Measurements from ENCODE around the gene ANKS6.

Gene ANKS6

DNA sequence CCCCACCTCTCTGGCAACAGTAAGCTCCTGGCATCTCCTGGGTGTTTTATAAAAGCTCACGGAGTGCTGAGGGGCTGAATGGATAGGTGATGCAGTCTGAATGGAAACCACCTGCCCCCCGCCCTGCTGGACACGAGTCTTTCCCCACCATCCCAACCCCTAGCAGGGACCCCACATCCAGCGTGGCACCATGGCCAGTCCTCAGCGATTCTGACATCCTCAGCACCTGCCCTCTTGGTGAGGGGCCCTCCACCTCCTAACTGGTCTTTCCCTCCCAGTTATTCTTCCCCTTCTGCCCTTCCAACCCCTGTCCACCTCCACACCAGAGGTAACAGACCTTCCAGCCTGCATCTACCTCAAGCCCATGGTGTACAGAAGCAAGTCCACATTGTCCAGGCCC lies 48.9 kb downstream of the ANKS6 start:
- H3K36me3 ChIP-seq (ENCODE audit: control insufficient read depth, insufficient read depth, low read length): peaks cover 3% of the 10 kb centered on the region
- no peak overlapping the region for H3K4me3 ChIP-seq (ENCODE audit: low read length)
- WGBS (ENCODE audit: extremely low coverage, insufficient coverage, low lambda C conversion rate): no CpG with 5 or more reads among the region's 5 CpGs
- H2BK15ac ChIP-seq (replicated peaks; ENCODE audit: low read depth): no peak overlapping the region
- no peaks in the 10 kb centered on the region for H3K79me1 ChIP-seq (ENCODE audit: low read length)
- no peak overlapping the region for H3K9ac ChIP-seq (ENCODE audit: low read length)
- no peak overlapping the region for H2AK5ac ChIP-seq (ENCODE audit: low read length)
- H3K4ac ChIP-seq (ENCODE audit: low read depth, low read length): no peak overlapping the region
- H3K27me3 ChIP-seq (ENCODE audit: insufficient read depth, low read length, poor library complexity): no peaks in the 10 kb centered on the region
- H4K8ac ChIP-seq (ENCODE audit: low read depth, low read length): no peak overlapping the region
- H2BK120ac ChIP-seq (ENCODE audit: low read depth, low read length): no peak overlapping the region
- DNase-seq: no peak
- H2BK5ac ChIP-seq (ENCODE audit: low read length): no peak overlapping the region
- no peaks in the 10 kb centered on the region for H3K79me2 ChIP-seq (ENCODE audit: control insufficient read depth, insufficient read depth, low read length)
- H3K23ac ChIP-seq (ENCODE audit: low read length): no peak overlapping the region
- H4K5ac ChIP-seq (ENCODE audit: low read length): no peak overlapping the region
- no peak overlapping the region for H3K27ac ChIP-seq (ENCODE audit: low read depth, low read length)
- H3K4me2 ChIP-seq (ENCODE audit: low read length): no peak overlapping the region
- H3K56ac ChIP-seq (ENCODE audit: low read length): no peak overlapping the region
- H3K18ac ChIP-seq (ENCODE audit: low read length): no peak overlapping the region
- H3K4me1 ChIP-seq (ENCODE audit: control insufficient read depth, low read depth, low read length): no peaks in the 10 kb centered on the region

DNA sequence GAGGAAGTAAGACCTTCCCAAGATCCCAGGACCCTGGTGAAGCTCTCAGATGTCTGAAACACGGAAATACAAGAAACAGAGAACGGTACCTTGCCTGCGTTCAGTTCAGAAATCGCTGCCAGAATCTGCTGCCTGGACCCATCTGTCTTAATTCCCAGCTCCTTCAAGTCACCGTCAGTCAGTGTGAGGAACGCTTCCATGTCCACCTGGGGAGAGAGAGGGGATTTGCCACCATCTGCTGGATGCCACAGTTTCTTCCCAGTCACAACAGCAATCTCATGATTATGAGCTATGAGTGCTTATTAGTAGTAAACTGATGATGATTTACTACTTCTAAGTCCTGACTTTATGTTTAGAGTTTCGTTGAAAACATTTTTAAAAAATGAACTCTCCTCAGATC lies 50.9 kb downstream of the ANKS6 start:
- no peak overlapping the region for H2AK5ac ChIP-seq (ENCODE audit: low read length)
- no peak overlapping the region for H3K4me2 ChIP-seq (ENCODE audit: low read length)
- WGBS (ENCODE audit: extremely low coverage, insufficient coverage, low lambda C conversion rate): no CpG with 5 or more reads among the region's 7 CpGs
- H3K79me1 ChIP-seq (ENCODE audit: low read length): no peaks in the 10 kb centered on the region
- no peak for DNase-seq
- no peaks in the 10 kb centered on the region for H3K27me3 ChIP-seq (ENCODE audit: insufficient read depth, low read length, poor library complexity)
- H3K79me2 ChIP-seq (ENCODE audit: control insufficient read depth, insufficient read depth, low read length): no peaks in the 10 kb centered on the region
- no peak overlapping the region for H4K5ac ChIP-seq (ENCODE audit: low read length)
- H3K4ac ChIP-seq (ENCODE audit: low read depth, low read length): no peak overlapping the region
- no peak overlapping the region for H3K23ac ChIP-seq (ENCODE audit: low read length)
- H4K8ac ChIP-seq (ENCODE audit: low read depth, low read length): no peak overlapping the region
- no peak overlapping the region for H3K56ac ChIP-seq (ENCODE audit: low read length)
- H3K4me3 ChIP-seq (ENCODE audit: low read length): no peak overlapping the region
- no peak overlapping the region for H3K18ac ChIP-seq (ENCODE audit: low read length)
- H2BK15ac ChIP-seq (replicated peaks; ENCODE audit: low read depth): no peak overlapping the region
- H3K9ac ChIP-seq (ENCODE audit: low read length): no peak overlapping the region
- H3K4me1 ChIP-seq (ENCODE audit: control insufficient read depth, low read depth, low read length): no peaks in the 10 kb centered on the region
- no peak overlapping the region for H2BK5ac ChIP-seq (ENCODE audit: low read length)
- no peak overlapping the region for H3K27ac ChIP-seq (ENCODE audit: low read depth, low read length)
- H2BK120ac ChIP-seq (ENCODE audit: low read depth, low read length): no peak overlapping the region
- H3K36me3 ChIP-seq (ENCODE audit: control insufficient read depth, insufficient read depth, low read length): peaks cover 4% of the 10 kb centered on the region

DNA sequence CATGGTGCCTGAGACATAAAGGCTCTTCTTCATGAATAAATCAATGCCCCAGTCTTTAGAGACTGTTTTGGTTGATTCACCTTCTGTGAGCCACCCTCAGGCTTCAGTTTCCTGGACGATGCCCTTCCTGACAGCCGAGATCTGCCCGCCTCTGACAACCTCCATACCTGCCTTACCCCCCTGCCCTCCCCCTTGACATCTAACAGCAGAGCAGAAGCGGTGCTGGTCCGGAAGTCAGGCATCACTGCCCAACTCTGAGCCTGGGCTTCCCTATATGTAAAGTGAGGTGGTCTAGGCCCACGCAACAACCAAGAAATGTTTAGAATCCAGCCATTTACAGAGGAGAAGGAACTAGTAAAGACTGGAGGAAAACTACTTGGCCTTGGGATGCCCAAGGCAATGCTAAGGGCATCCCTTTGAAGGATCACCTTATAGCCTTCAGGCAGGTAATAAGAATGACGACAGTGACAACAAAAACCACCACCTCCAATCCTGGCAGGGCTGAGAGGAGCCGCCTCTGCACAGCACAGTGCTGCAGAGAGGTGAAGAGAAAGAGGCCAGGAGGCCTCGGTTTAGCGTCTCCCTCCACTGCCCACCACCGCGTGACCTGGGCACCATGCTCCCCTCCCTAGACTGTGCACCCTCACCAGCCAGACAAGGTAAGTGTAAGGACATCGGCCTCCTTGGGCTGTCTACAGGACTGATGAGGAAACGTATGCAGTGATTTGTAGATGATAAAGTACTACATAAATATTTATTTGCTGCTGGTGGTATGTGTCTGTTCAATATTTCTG lies 52.3 kb downstream of the ANKS6 start:
- no CpG with 5 or more reads among the region's 14 CpGs for WGBS (ENCODE audit: extremely low coverage, insufficient coverage, low lambda C conversion rate)

DNA sequence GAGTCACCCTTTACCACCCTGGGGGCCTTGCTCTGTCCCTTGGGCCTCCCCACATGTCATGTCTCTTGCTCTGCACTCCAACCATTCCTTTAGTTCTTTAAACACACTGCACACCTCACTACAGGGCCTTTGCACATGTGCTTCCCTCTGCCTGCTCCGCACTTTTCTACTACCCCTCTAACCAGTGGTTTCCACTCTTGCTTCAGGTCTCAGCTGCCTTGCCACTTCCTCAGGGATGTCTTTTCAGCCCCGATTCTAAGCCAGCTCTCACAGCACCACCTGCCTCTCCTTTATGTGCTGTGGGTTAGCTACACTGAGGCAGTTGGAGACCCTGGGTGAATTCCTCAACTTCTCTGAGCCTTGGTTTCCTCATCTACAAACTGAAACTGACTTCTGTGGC lies 53.0 kb downstream of the ANKS6 start:
- Histone ChIP-seq H2BK15ac (replicated peaks; ENCODE audit: low read depth) (no peak overlapping the region), H3K9ac (ENCODE audit: low read length) (no peak overlapping the region), H3K4me2 (ENCODE audit: low read length) (no peak overlapping the region), H3K4me3 (ENCODE audit: low read length) (no peak overlapping the region), H3K79me2 (ENCODE audit: control insufficient read depth, insufficient read depth, low read length) (no peaks in the 10 kb centered on the region), H3K4me1 (ENCODE audit: control insufficient read depth, low read depth, low read length) (no peaks in the 10 kb centered on the region), H3K56ac (ENCODE audit: low read length) (no peak overlapping the region), H2BK120ac (ENCODE audit: low read depth, low read length) (no peak overlapping the region), H3K23ac (ENCODE audit: low read length) (no peak overlapping the region), H3K4ac (ENCODE audit: low read depth, low read length) (no peak overlapping the region), H4K5ac (ENCODE audit: low read length) (no peak overlapping the region), H3K79me1 (ENCODE audit: low read length) (no peaks in the 10 kb centered on the region), H3K27ac (ENCODE audit: low read depth, low read length) (no peak overlapping the region), H2AK5ac (ENCODE audit: low read length) (no peak overlapping the region), H3K36me3 (ENCODE audit: control insufficient read depth, insufficient read depth, low read length) (peaks cover 4% of the 10 kb centered on the region), H2BK5ac (ENCODE audit: low read length) (no peak overlapping the region), H4K8ac (ENCODE audit: low read depth, low read length) (no peak overlapping the region), H3K18ac (ENCODE audit: low read length) (no peak overlapping the region), H3K27me3 (ENCODE audit: insufficient read depth, low read length, poor library complexity) (no peaks in the 10 kb centered on the region)
- WGBS (ENCODE audit: extremely low coverage, insufficient coverage, low lambda C conversion rate): no CpG with 5 or more reads among the region's 2 CpGs
- no peak for DNase-seq

More for the DNA sequence above, 52.3 kb downstream of the ANKS6 start:
- Histone ChIP-seq H2BK15ac (replicated peaks; ENCODE audit: low read depth) (no peak overlapping the region), H3K27me3 (ENCODE audit: insufficient read depth, low read length, poor library complexity) (no peaks in the 10 kb centered on the region), H3K23ac (ENCODE audit: low read length) (no peak overlapping the region), H2AK5ac (ENCODE audit: low read length) (no peak overlapping the region), H3K79me1 (ENCODE audit: low read length) (no peaks in the 10 kb centered on the region), H3K4ac (ENCODE audit: low read depth, low read length) (no peak overlapping the region), H4K5ac (ENCODE audit: low read length) (no peak overlapping the region), H3K79me2 (ENCODE audit: control insufficient read depth, insufficient read depth, low read length) (no peaks in the 10 kb centered on the region), H3K4me1 (ENCODE audit: control insufficient read depth, low read depth, low read length) (no peaks in the 10 kb centered on the region), H3K56ac (ENCODE audit: low read length) (no peak overlapping the region), H4K8ac (ENCODE audit: low read depth, low read length) (no peak overlapping the region), H2BK5ac (ENCODE audit: low read length) (no peak overlapping the region), H3K18ac (ENCODE audit: low read length) (no peak overlapping the region), H2BK120ac (ENCODE audit: low read depth, low read length) (no peak overlapping the region), H3K9ac (ENCODE audit: low read length) (no peak overlapping the region), H3K4me2 (ENCODE audit: low read length) (no peak overlapping the region), H3K4me3 (ENCODE audit: low read length) (no peak overlapping the region), H3K27ac (ENCODE audit: low read depth, low read length) (no peak overlapping the region), H3K36me3 (ENCODE audit: control insufficient read depth, insufficient read depth, low read length) (peaks cover 4% of the 10 kb centered on the region)
- DNase-seq: no peak

DNA sequence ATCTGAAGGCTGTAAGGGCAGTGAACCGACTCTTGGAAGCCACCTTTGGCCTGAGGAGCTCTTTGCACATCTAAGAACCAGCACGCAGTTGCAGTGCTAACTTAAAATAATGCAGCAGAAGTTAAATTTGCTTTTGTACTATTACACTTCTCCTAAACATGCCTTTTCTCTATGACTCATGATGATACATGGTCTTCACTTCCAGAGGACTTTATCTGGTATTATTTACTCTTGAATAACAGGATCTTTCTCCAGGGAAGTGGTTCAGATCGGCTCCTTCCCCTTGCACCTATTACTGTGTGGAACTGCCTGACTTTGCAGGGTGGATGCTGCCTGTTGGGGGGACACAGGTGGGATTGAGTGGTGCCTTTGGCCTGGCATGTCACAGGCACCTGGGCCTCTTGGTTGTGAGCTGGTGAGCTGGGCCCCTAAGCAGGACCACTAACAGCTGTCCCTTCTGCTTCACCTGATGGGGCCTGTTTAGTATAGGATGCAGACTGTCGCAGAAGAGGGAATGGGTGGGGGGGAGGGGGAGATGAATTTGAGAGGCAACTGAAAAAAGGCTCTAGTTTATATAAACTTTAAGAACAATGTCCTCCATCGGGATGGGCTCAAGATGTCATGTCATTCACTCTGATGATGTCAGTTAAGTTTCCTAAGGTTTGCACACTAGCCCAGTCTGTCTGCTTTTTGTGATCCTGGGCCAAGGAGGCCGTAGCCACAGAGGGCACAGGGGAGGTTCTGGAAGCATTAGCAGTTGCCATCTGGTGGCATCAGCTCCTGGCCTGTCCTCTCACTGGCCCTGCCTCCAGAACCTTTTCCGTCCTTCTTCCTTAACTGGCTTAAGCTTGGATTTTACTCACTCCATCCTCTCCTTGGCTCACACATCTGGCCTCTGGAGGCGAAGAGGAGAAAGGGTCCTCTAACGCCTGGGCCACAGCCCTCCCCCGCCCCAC lies 53.8 kb downstream of the ANKS6 start:
- Histone ChIP-seq H2BK15ac (replicated peaks; ENCODE audit: low read depth) (no peak overlapping the region), H3K79me1 (ENCODE audit: low read length) (no peaks in the 10 kb centered on the region), H3K27me3 (ENCODE audit: insufficient read depth, low read length, poor library complexity) (no peaks in the 10 kb centered on the region), H2BK120ac (ENCODE audit: low read depth, low read length) (no peak overlapping the region), H4K8ac (ENCODE audit: low read depth, low read length) (no peak overlapping the region), H3K4ac (ENCODE audit: low read depth, low read length) (no peak overlapping the region), H2AK5ac (ENCODE audit: low read length) (no peak overlapping the region), H3K23ac (ENCODE audit: low read length) (no peak overlapping the region), H3K56ac (ENCODE audit: low read length) (no peak overlapping the region), H3K4me2 (ENCODE audit: low read length) (no peak overlapping the region), H2BK5ac (ENCODE audit: low read length) (no peak overlapping the region), H3K79me2 (ENCODE audit: control insufficient read depth, insufficient read depth, low read length) (no peaks in the 10 kb centered on the region), H4K5ac (ENCODE audit: low read length) (no peak overlapping the region), H3K9ac (ENCODE audit: low read length) (no peak overlapping the region), H3K18ac (ENCODE audit: low read length) (no peak overlapping the region), H3K36me3 (ENCODE audit: control insufficient read depth, insufficient read depth, low read length) (peaks cover 4% of the 10 kb centered on the region), H3K27ac (ENCODE audit: low read depth, low read length) (no peak overlapping the region), H3K4me3 (ENCODE audit: low read length) (no peak overlapping the region), H3K4me1 (ENCODE audit: control insufficient read depth, low read depth, low read length) (no peaks in the 10 kb centered on the region)
- WGBS (ENCODE audit: extremely low coverage, insufficient coverage, low lambda C conversion rate): no CpG with 5 or more reads among the region's 10 CpGs
- DNase-seq: no peak

All from mesendoderm (in vitro differentiated cells).